B cell (primary cell): Measurements from ENCODE around the gene MAML3. TPM values are rescaled to one million over a fixed set of nuclear protein-coding genes. Genes with fewer than 3 reads are reported as not detected.
A peak's percentile ranks its signal among the peaks of the same experiment; 100 is the strongest.

ENCODE experiments used
- ATAC-seq: fragments of 200-7000 bp; cut with Tn5 transposase; one replicate; pipeline ENCODE4 v1.10.0; 2021; ENCODE audit warnings: low read depth, mild to moderate bottlenecking, moderate number of reproducible peaks, moderate library complexity
- CTCF ChIA-PET: fragments of 350-600 bp; sonication (Branson Sonifier 250); formaldehyde crosslinking; loops from one replicate; lab custom pipeline; 2021; ENCODE audit warnings: antibody characterized with exemption, inconsistent platforms; lab: Charles Lee
- POLR2A ChIA-PET: fragments of 350-600 bp; sonication (Branson Sonifier 250); formaldehyde crosslinking; loops from one replicate; lab custom pipeline; 2021; ENCODE audit warnings: antibody characterized with exemption; lab: Charles Lee
- DNase-seq: peaks from one replicate; pipeline ENCODE4 v3.0.0; 2013
- H2AFZ ChIP-seq: 2 replicates; pipeline ENCODE4 v1.6.1; 2012; ENCODE audit warnings: mild to moderate bottlenecking, low read depth, low read length; ENCODE audit not compliant: insufficient read depth, poor library complexity, severe bottlenecking
- H3K27ac ChIP-seq, 2 donors: 1 replicate in 1 of 2; 2 replicates in 1 of 2; pipeline ENCODE4 v1.5.1; 2012 to 2013; ENCODE audit warnings: low read length in 2 of 2, mild to moderate bottlenecking in 2 of 2, moderate library complexity in 1 of 2
- H3K27me3 ChIP-seq, 4 experiments: fragments of 200-600 bp in 1 of 4; sonication (generic) in 1 of 4; replicated peaks in 1 of 4; 1 replicate in 2 of 4; 2 replicates in 2 of 4; pipeline versions ENCODE4 v1.6.1 to v1.7.0; 2013 to 2016; ENCODE audit warnings: low read length in 3 of 4, mild to moderate bottlenecking in 2 of 4, mixed read lengths in 1 of 4, moderate library complexity in 1 of 4; ENCODE audit not compliant: insufficient read depth in 4 of 4, control insufficient read depth in 3 of 4; ENCODE audit errors: control extremely low read depth in 1 of 4
- H3K36me3 ChIP-seq, 2 experiments: replicated peaks in 1 of 2; 1 replicate in 1 of 2; 2 replicates in 1 of 2; pipeline versions ENCODE4 v1.6.1 to v1.7.1; 2013; ENCODE audit warnings: low read length in 1 of 2; ENCODE audit not compliant: insufficient read depth in 2 of 2, control insufficient read depth in 1 of 2; ENCODE audit errors: control extremely low read depth in 1 of 2, extremely low read depth in 1 of 2
- H3K4me1 ChIP-seq, 2 donors: fragments of 200-600 bp in 1 of 2; sonication (generic) in 1 of 2; 1 replicate in 1 of 2; 2 replicates in 1 of 2; pipeline versions ENCODE4 v1.5.1 to v1.6.1; 2013 to 2017; ENCODE audit warnings: low read length in 2 of 2; ENCODE audit not compliant: control insufficient read depth in 2 of 2, insufficient read depth in 2 of 2
- H3K4me2 ChIP-seq: replicated peaks from 2 replicates; pipeline ENCODE3; 2012; ENCODE audit warnings: mild to moderate bottlenecking, low read depth, low read length; ENCODE audit not compliant: poor library complexity, severe bottlenecking
- H3K4me3 ChIP-seq, 5 experiments: fragments of 200-600 bp in 1 of 5; sonication (generic) in 1 of 5; 1 replicate in 3 of 5; 2 replicates in 2 of 5; pipeline versions ENCODE4 v1.5.1 to v1.7.0; 2011 to 2016; ENCODE audit warnings: low read length in 4 of 5, mild to moderate bottlenecking in 4 of 5, low read depth in 2 of 5, control low read depth in 1 of 5, moderate library complexity in 1 of 5; ENCODE audit not compliant: insufficient read depth in 1 of 5; ENCODE audit errors: control extremely low read depth in 1 of 5, extremely low read depth in 1 of 5
- H3K79me2 ChIP-seq: fragments of 200-600 bp; sonication (generic); one replicate; pipeline ENCODE4 v1.6.0; 2016; ENCODE audit warnings: low read length; ENCODE audit not compliant: control insufficient read depth, insufficient read depth
- H3K9ac ChIP-seq: fragments of 200-600 bp; sonication (generic); 2 replicates; pipeline ENCODE4 v1.6.1; 2017; ENCODE audit warnings: mild to moderate bottlenecking, low read length, moderate library complexity
- H3K9me3 ChIP-seq, 3 donors: one replicate each; pipeline versions ENCODE4 v1.6.1 to v1.7.1; 2013; ENCODE audit warnings: low read length in 2 of 3; ENCODE audit not compliant: control insufficient read depth in 2 of 3, insufficient read depth in 1 of 3; ENCODE audit errors: control extremely low read depth in 1 of 3
- H4K20me1 ChIP-seq: 2 replicates; pipeline ENCODE4 v1.6.0; 2012; ENCODE audit warnings: mild to moderate bottlenecking, low read length; ENCODE audit not compliant: insufficient read depth, control insufficient read depth, poor library complexity, severe bottlenecking
- H3K27ac Mint-ChIP-seq: one replicate; pipeline ENCODE4 v1.8.0; 2021; ENCODE audit warnings: mixed read lengths
- H3K27me3 Mint-ChIP-seq: one replicate; pipeline ENCODE4 v1.8.0; 2021; ENCODE audit warnings: mixed read lengths
- H3K4me1 Mint-ChIP-seq: one replicate; pipeline ENCODE4 v1.8.0; 2021; ENCODE audit warnings: mixed read lengths
- H3K4me3 Mint-ChIP-seq: one replicate; pipeline ENCODE4 v1.8.0; 2021; ENCODE audit warnings: mixed read lengths
- H3K9me3 Mint-ChIP-seq: one replicate; pipeline ENCODE4 v1.8.0; 2022; ENCODE audit warnings: mixed read lengths; ENCODE audit not compliant: insufficient read depth
- EZH2 ChIP-seq: IDR thresholded peaks from 2 replicates; pipeline ENCODE4 v1.6.1; 2012; ENCODE audit warnings: borderline replicate concordance, low read depth, mild to moderate bottlenecking, moderate library complexity, low read length; ENCODE audit not compliant: insufficient read depth, poor library complexity, severe bottlenecking
- WGBS: methylation state at CpG from one replicate; pipeline ENCODE4 v1.1.5; 2013; ENCODE audit warnings: missing lambda C conversion rate; ENCODE audit not compliant: insufficient coverage; 5-methylcytosine and 5-hydroxymethylcytosine counted together
- intact Hi-C: fragments of 100-400 bp; cut with micrococcal nuclease; formaldehyde crosslinking; loops from one replicate; pipeline ENCODE4 v1.10.0; 2022
- polyA plus RNA-seq: library from polyadenylated mRNA; depleted of rRNA; stranded (reverse); fragments of >200 nt; gene quantifications from 2 replicates; pipeline ENCODE4 v1.2.3, GENCODE V29; 2012
- total RNA-seq, 2 donors: library from RNA; stranded (reverse); fragments of 120-200 nt in 1 of 2; gene quantifications; 1 replicate in 1 of 2; 2 replicates in 1 of 2; pipeline versions ENCODE4 v1.2.3 to v1.2.4, GENCODE V29; 2013 to 2022
- TF ChIP-seq, protein P1 (sequence below): fragments of 200-600 bp; IDR thresholded peaks from one replicate; pipeline ENCODE4 v1.8.0; 2022; ENCODE audit warnings: antibody characterized with exemption, mild to moderate bottlenecking

Gene MAML3
- total and polyA plus RNA-seq, 2 donors (not counting 1 experiment from before 2014, with no cell fraction given), result 0.94 to 5.3 TPM

DNA sequence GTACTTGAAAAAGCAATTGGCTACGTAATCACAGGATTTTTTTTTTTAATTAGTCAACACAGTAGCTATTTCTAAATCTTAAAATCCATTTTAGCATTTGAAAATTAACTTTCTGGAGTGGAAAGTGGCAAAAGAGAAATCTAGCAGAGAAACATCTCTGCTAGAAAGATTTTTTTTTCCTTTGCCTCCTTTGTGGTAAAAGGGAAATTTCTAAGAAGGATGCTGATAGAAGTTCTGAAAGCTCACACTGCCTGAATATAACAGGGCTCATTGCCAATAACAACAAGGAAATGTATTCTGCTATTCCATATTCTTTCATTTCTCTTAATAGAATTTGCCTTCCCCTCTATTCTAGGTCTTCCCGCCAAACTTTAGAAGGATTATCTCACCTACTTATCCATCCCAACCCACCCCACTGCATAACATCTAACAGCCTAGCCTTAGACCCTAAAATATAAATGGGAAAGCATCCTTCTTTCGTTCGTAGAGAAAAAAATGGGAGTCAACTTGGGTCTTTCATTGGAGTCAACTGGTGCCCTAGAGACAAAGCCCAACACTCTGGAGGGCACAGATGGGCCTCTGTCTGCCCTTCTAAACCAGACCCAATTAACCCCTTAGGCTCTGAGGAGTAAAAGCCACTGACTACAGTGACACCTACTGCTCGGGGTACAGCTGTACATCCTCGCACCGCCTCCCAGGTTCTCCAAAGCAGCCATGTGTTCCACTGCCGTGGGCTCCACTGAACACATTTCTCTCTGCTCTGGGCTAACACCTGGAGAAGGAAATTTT is 103.9 kb downstream of the MAML3 start:
- Histone ChIP-seq H3K27ac (no peak overlapping the region), H4K20me1 (no peaks in the 10 kb centered on the region), H3K9ac (peak overlapping the region; percentile 59), H3K36me3 (no peaks in the 10 kb centered on the region), H3K27me3 (no peaks in the 10 kb centered on the region), H3K4me3 (peak overlapping the region in 2 of 5 experiments; percentile 23 to 52), H3K79me2 (no peaks in the 10 kb centered on the region), H3K4me2 (peak overlapping the region; percentile 81), H3K9me3 (no peaks in the 10 kb centered on the region), H2AFZ (no peak overlapping the region), H3K4me1 (peaks cover 32 to 34% of the 10 kb centered on the region in 2 donors)
- Mint-ChIP-seq H3K4me1 (peaks cover 37% of the 10 kb centered on the region), H3K27me3 (peaks cover 36% of the 10 kb centered on the region), H3K9me3 (no peaks in the 10 kb centered on the region), H3K27ac (no peak overlapping the region), H3K4me3 (peak overlapping the region; percentile 80)
- WGBS, result 69% methylated on average over 6 of the region's 8 CpGs
- TF ChIP-seq, protein P1, sequence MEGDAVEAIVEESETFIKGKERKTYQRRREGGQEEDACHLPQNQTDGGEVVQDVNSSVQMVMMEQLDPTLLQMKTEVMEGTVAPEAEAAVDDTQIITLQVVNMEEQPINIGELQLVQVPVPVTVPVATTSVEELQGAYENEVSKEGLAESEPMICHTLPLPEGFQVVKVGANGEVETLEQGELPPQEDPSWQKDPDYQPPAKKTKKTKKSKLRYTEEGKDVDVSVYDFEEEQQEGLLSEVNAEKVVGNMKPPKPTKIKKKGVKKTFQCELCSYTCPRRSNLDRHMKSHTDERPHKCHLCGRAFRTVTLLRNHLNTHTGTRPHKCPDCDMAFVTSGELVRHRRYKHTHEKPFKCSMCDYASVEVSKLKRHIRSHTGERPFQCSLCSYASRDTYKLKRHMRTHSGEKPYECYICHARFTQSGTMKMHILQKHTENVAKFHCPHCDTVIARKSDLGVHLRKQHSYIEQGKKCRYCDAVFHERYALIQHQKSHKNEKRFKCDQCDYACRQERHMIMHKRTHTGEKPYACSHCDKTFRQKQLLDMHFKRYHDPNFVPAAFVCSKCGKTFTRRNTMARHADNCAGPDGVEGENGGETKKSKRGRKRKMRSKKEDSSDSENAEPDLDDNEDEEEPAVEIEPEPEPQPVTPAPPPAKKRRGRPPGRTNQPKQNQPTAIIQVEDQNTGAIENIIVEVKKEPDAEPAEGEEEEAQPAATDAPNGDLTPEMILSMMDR, result no peak
- TF ChIP-seq EZH2, result no peak
- intact Hi-C loops, result loop anchor here (5.0 kb wide), 2 partner anchors 38 to 47 kb away; no protein-coding TSS in a partner anchor
- DNase-seq (no peak), ATAC-seq (no peak)
- ChIA-PET CTCF (interaction anchor here (0.5 to 1.3 kb wide), 4 partner anchors 16 to 203 kb away, joined by 3 to 4 read pairs (median 4); no protein-coding TSS in a partner anchor), POLR2A (no interaction called here)
